Upper lobe of left lung (tissue), 6 donors: ENCODE measurements around the gene KCNQ4. TPM values are rescaled to one million over a fixed set of nuclear protein-coding genes. Genes with fewer than 3 reads are reported as not detected.
A peak's percentile ranks its signal among the peaks of the same experiment; 100 is the strongest.

Experiments
- ATAC-seq, 2 donors: fragments of 200-7000 bp; cut with Tn5 transposase; one replicate each; pipeline ENCODE4 v1.9.1; 2022; ENCODE audit warnings: mild to moderate bottlenecking in 2 of 2, moderate library complexity in 2 of 2; ENCODE audit not compliant: low FRiP score in 2 of 2
- DNase-seq, 2 donors: peaks; one replicate each; pipeline ENCODE4 v3.0.0-alpha.2; 2019 to 2020
- H3K27ac ChIP-seq, 4 donors: fragments of 200-600 bp; sonication (generic); one replicate each; pipeline ENCODE4 v1.5.1; 2016 to 2019
- H3K27me3 ChIP-seq, 4 donors: fragments of 200-600 bp; sonication (generic); one replicate each; pipeline ENCODE4 v1.5.1; 2017 to 2019
- H3K36me3 ChIP-seq, 4 donors: fragments of 200-600 bp; sonication (generic); one replicate each; pipeline ENCODE4 v1.5.1; 2016 to 2019
- H3K4me1 ChIP-seq, 4 donors: fragments of 200-600 bp; sonication (generic); one replicate each; pipeline ENCODE4 v1.5.1; 2018 to 2019
- H3K4me3 ChIP-seq, 4 donors: fragments of 200-600 bp; sonication (generic); one replicate each; pipeline ENCODE4 v1.5.1; 2017 to 2019; ENCODE audit warnings: mild to moderate bottlenecking in 2 of 4, moderate library complexity in 1 of 4
- H3K9me3 ChIP-seq, 4 donors: fragments of 200-600 bp; sonication (generic); one replicate each; pipeline ENCODE4 v1.5.1; 2018 to 2019
- CTCF ChIP-seq, 6 experiments: fragments of 450-650 bp in 4 of 6; fragments of 200-600 bp in 2 of 6; sonication (generic) in 2 of 6; IDR thresholded peaks; one replicate each; pipeline ENCODE4 v1.5.1; 2016 to 2019; ENCODE audit warnings: antibody characterized with exemption in 6 of 6
- EP300 ChIP-seq, 4 donors: sonication (generic); formaldehyde crosslinking; IDR thresholded peaks; one replicate each; pipeline ENCODE4 v1.5.1; 2017; ENCODE audit warnings: antibody characterized with exemption in 4 of 4, control low read depth in 2 of 4
- POLR2A ChIP-seq, 4 donors: fragments of 450-650 bp; IDR thresholded peaks; one replicate each; pipeline ENCODE4 v1.5.1; 2016 to 2017; ENCODE audit warnings: antibody characterized with exemption in 4 of 4, mild to moderate bottlenecking in 2 of 4
- POLR2AphosphoS5 ChIP-seq, 2 donors: sonication (generic); formaldehyde crosslinking; IDR thresholded peaks; one replicate each; pipeline ENCODE4 v1.5.1; 2017; ENCODE audit warnings: antibody characterized with exemption in 2 of 2
- WGBS, 2 donors: methylation state at CpG; one replicate each; pipeline ENCODE4 v1.1.5; 2017 to 2018; 5-methylcytosine and 5-hydroxymethylcytosine counted together
- total RNA-seq, 6 donors: library from RNA; depleted of rRNA in 4 of 6; stranded (reverse); fragments of >200 nt in 4 of 6; gene quantifications; one replicate each; pipeline versions ENCODE4 v1.1.0 to v1.2.1, GENCODE V29; 2016 to 2021
- donor health status: DM: no; HTN: no; CAD: no; lungs with moderate emphysema.
- donor health status: DM: no; HTN: yes; CAD: no; lungs with severe emphysema.

The KCNQ4 gene
- total RNA-seq, 6 donors from 2014 or later = 0.44 to 0.89 (median 0.60) TPM; not detected in 1

GRCh38 chr1:40856656-40857302, 73.2 kb downstream of the KCNQ4 start:
- ATAC-seq = no peak
- H3K4me3 ChIP-seq = no peak overlapping the region
- 76 to 87% methylated on average over 9 of the region's 9 CpGs for WGBS, 2 donors
- peaks cover 10 to 24% (median 14%) of the 10 kb centered on the region in 4 donors for H3K4me1 ChIP-seq
- no peaks in the 10 kb centered on the region for H3K9me3 ChIP-seq
- H3K36me3 ChIP-seq = no peaks in the 10 kb centered on the region
- DNase-seq = no peak
- TF ChIP-seq CTCF (IDR thresholded peaks at IDR 0.05) (no peak), POLR2A (IDR thresholded peaks at IDR 0.05) (no peak), EP300 (IDR thresholded peaks at IDR 0.05) (no peak), POLR2AphosphoS5 (IDR thresholded peaks at IDR 0.05) (no peak)
- H3K27ac ChIP-seq = no peak overlapping the region
- H3K27me3 ChIP-seq = no peaks in the 10 kb centered on the region

- Histone ChIP-seq H3K36me3 (no peaks in the 10 kb centered on the region), H3K9me3 (no peaks in the 10 kb centered on the region), H3K4me3 (no peak overlapping the region), H3K27me3 (no peaks in the 10 kb centered on the region), H3K27ac (no peak overlapping the region), H3K4me1 (peaks cover 11 to 31% (median 18%) of the 10 kb centered on the region in 4 donors)
- WGBS, 2 donors = 58 to 100% methylated on average over 2 of the region's 2 CpGs
- ATAC-seq = no peak
- TF ChIP-seq EP300 (IDR thresholded peaks at IDR 0.05) (no peak), POLR2A (IDR thresholded peaks at IDR 0.05) (no peak), CTCF (IDR thresholded peaks at IDR 0.05) (no peak), POLR2AphosphoS5 (IDR thresholded peaks at IDR 0.05) (no peak)
- peak in 1 of 2 donors; percentile 53 for DNase-seq
Observed at GRCh38 chr1:40857737-40858136, 74.2 kb downstream of the KCNQ4 start.

GRCh38 chr1:40858856-40859416, 75.3 kb downstream of the KCNQ4 start:
- Histone ChIP-seq H3K27ac (peak overlapping the region in 2 of 4 donors; percentile 68 to 84), H3K4me1 (peaks cover 14 to 41% (median 20%) of the 10 kb centered on the region in 4 donors), H3K4me3 (no peak overlapping the region), H3K27me3 (no peaks in the 10 kb centered on the region), H3K36me3 (no peaks in the 10 kb centered on the region), H3K9me3 (no peaks in the 10 kb centered on the region)
- DNase-seq (peak in 1 of 2 donors; percentile 33), ATAC-seq (no peak)
- TF ChIP-seq CTCF (IDR thresholded peaks at IDR 0.05) (no peak), EP300 (IDR thresholded peaks at IDR 0.05) (no peak), POLR2AphosphoS5 (IDR thresholded peaks at IDR 0.05) (no peak), POLR2A (IDR thresholded peaks at IDR 0.05) (no peak)
- 81 to 82% methylated on average over 2 to 4 of the region's 4 CpGs for WGBS, 2 donors

- H3K27me3 ChIP-seq = no peaks in the 10 kb centered on the region
- peak overlapping the region; percentile 39 to 87 (median 86) for H3K4me3 ChIP-seq
- H3K27ac ChIP-seq = peak overlapping the region; percentile 80 to 92 (median 86)
- H3K36me3 ChIP-seq = no peaks in the 10 kb centered on the region
- H3K4me1 ChIP-seq = peaks cover 14 to 44% (median 20%) of the 10 kb centered on the region in 4 donors
- TF ChIP-seq CTCF (IDR thresholded peaks at IDR 0.05) = no peak
- no peak for TF ChIP-seq EP300 (IDR thresholded peaks at IDR 0.05)
- TF ChIP-seq POLR2AphosphoS5 (IDR thresholded peaks at IDR 0.05) = no peak
- no peak for TF ChIP-seq POLR2A (IDR thresholded peaks at IDR 0.05)
- no peak for ATAC-seq
- H3K9me3 ChIP-seq = no peaks in the 10 kb centered on the region
- 36% methylated on average over 7 to 10 of the region's 10 CpGs for WGBS, 2 donors
- DNase-seq = peak in 1 of 2 donors; percentile 39
Observed at GRCh38 chr1:40860706-40861223, 77.2 kb downstream of the KCNQ4 start.
